Kidney epithelial cell (primary cell): ENCODE results near the gene QPCTL. TPM values are rescaled to one million over a fixed set of nuclear protein-coding genes. Genes with fewer than 3 reads are reported as not detected.
"Not testable (repeated sequence)": the region's sequence is repeated elsewhere in the genome, so short reads cannot be mapped to it uniquely, and the experiment has no call there.

Experiments
- DNase-seq: peaks from one replicate; pipeline ENCODE4 v3.0.0-alpha.2; 2010; ENCODE audit warnings: low read depth
- H3K27me3 ChIP-seq: 2 replicates; pipeline ENCODE4 v1.6.0; 2011; ENCODE audit warnings: low read length; ENCODE audit not compliant: control insufficient read depth, insufficient read depth
- H3K36me3 ChIP-seq: 2 replicates; pipeline ENCODE4 v1.5.1; 2011; ENCODE audit warnings: low read length; ENCODE audit not compliant: control insufficient read depth, insufficient read depth
- H3K4me3 ChIP-seq: 2 replicates; pipeline ENCODE4 v1.5.1; 2011; ENCODE audit warnings: low read depth, mild to moderate bottlenecking, control low read depth, low read length
- CTCF ChIP-seq: IDR thresholded peaks from 2 replicates; pipeline ENCODE4 v1.5.1; 2011; ENCODE audit warnings: mild to moderate bottlenecking, moderate library complexity, low read length, control low read depth, inconsistent platforms; ENCODE audit not compliant: insufficient read depth, poor library complexity, severe bottlenecking
- total RNA-seq: library from RNA; depleted of rRNA; stranded (reverse); fragments of >200 nt; gene quantifications from 2 replicates; pipeline ENCODE4 v1.2.3, GENCODE V29; 2015

Gene QPCTL
- total RNA-seq, 1 donor from 2014 or later: 15.6 TPM

DNA sequence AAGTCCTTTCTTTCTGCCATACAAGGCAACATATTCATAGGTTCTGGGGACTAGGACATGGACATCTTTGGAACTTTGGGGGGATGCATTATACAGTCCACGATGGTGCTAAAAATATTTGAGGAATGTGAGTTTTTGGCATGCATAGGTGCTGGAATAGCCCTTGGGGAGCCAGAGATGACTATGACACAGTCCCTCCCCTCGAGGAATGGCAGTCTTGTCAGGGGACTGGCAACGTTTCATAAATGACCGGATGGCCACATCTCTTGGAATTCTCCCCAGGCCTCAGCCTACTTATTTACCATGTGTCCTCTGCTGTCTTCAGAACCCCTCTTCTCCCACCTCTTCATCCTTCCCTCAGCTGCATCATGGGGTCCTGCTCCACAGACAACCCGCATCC, 54.4 kb downstream of the QPCTL start:
- no peaks in the 10 kb centered on the region for H3K36me3 ChIP-seq
- no peak for TF ChIP-seq CTCF
- no peak for DNase-seq
- peaks cover 5% of the 10 kb centered on the region for H3K27me3 ChIP-seq
- H3K4me3 ChIP-seq: no peak overlapping the region

GRCh38 chr19:45747513-45747912, 55.0 kb downstream of the QPCTL start:
- DNase-seq: no peak
- Histone ChIP-seq H3K27me3 (peaks cover 5% of the 10 kb centered on the region), H3K36me3 (no peaks in the 10 kb centered on the region), H3K4me3 (no peak overlapping the region)
- no peak for TF ChIP-seq CTCF

GRCh38 chr19:45751483-45751882, 59.0 kb downstream of the QPCTL start:
- H3K27me3 ChIP-seq, DNase-seq, H3K4me3 ChIP-seq, H3K36me3 ChIP-seq: not testable (repeated sequence)

- peaks cover 2% of the 10 kb centered on the region for H3K27me3 ChIP-seq
- H3K4me3 ChIP-seq: no peak overlapping the region
- H3K36me3 ChIP-seq: no peaks in the 10 kb centered on the region
- no peak for TF ChIP-seq CTCF
- no peak for DNase-seq
Observed at GRCh38 chr19:45752639-45753038, 60.2 kb downstream of the QPCTL start.

DNA sequence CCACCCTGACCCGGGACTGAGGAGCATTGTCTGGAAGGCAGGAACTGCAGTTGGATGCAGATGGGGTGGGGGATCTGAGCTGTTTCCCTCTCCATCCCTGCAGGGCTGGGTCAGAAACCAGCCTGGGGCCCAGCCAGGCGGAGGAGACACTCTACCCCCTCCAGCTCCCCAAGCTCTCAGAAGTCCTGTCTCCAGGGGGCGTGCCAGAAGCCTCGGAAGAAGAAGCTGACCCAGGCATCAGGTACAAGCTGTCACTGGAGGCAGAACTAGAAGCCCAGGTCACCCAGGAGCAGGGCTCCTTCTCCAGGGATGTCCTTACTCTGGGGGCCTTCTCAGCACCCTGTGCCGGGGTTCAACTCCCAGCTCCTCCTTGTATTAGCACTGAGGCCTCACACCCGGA, 61.1 kb downstream of the QPCTL start:
- DNase-seq: no peak
- no peak for TF ChIP-seq CTCF

More for the DNA sequence above, 61.1 kb downstream of the QPCTL start:
- Histone ChIP-seq H3K27me3 (peaks cover 2% of the 10 kb centered on the region), H3K36me3 (no peaks in the 10 kb centered on the region), H3K4me3 (no peak overlapping the region)

Other genes starting within 250 kb of the QPCTL start
- 1.6 and 5.3 TPM in 2 replicates for gene FOSB, start 224.7 kb upstream of the QPCTL start, total RNA-seq
- 13.4 and 18.5 TPM in 2 replicates for gene RTN2, start 195.6 kb upstream of the QPCTL start, total RNA-seq
- gene PPM1N, start 194.2 kb upstream of the QPCTL start, total RNA-seq: 0.48 TPM in 1 of 2 replicates, not detected in the other
- 228 and 248 TPM in 2 replicates for gene VASP, start 185.2 kb upstream of the QPCTL start, total RNA-seq
- 12.3 and 15.5 TPM in 2 replicates for gene OPA3, start 107.9 kb upstream of the QPCTL start, total RNA-seq
- gene GPR4, start 90.5 kb upstream of the QPCTL start, total RNA-seq: 0.07 TPM in 1 of 2 replicates, not detected in the other
- 30.7 and 33.6 TPM in 2 replicates for gene EML2, start 53.3 kb upstream of the QPCTL start, total RNA-seq
- 0.46 TPM in 1 of 2 replicates, not detected in the other for gene GIPR, start 24.4 kb upstream of the QPCTL start, total RNA-seq
- gene SNRPD2, start 713 bp upstream of the QPCTL start, total RNA-seq: 177 and 219 TPM in 2 replicates
- 13.0 and 15.8 TPM in 2 replicates for gene FBXO46, start 38.2 kb downstream of the QPCTL start, total RNA-seq
- gene MEIOSIN, start 40.8 kb downstream of the QPCTL start, total RNA-seq: not detected in 2 replicates
- 11.7 and 16.9 TPM in 2 replicates for gene SIX5, start 76.6 kb downstream of the QPCTL start, total RNA-seq
- gene DMPK, start 89.8 kb downstream of the QPCTL start, total RNA-seq: 17.7 and 17.8 TPM in 2 replicates
- 29.9 and 35.8 TPM in 2 replicates for gene DMWD, start 100.2 kb downstream of the QPCTL start, total RNA-seq
- gene RSPH6A, start 122.6 kb downstream of the QPCTL start, total RNA-seq: not detected in 2 replicates
- gene SYMPK, start 170.5 kb downstream of the QPCTL start, total RNA-seq: 32.2 and 52.0 TPM in 2 replicates
- 0.14 and 0.50 TPM in 2 replicates for gene FOXA3, start 171.7 kb downstream of the QPCTL start, total RNA-seq
- 32.9 and 36.4 TPM in 2 replicates for gene IRF2BP1, start 193.5 kb downstream of the QPCTL start, total RNA-seq
- gene MYPOP, start 209.9 kb downstream of the QPCTL start, total RNA-seq: 3.0 and 8.0 TPM in 2 replicates
- not detected in 2 replicates for gene NANOS2, start 222.1 kb downstream of the QPCTL start, total RNA-seq